ENCODE measurements around the gene CREBRF.
"Not testable (repeated sequence)": the region's sequence is repeated elsewhere in the genome, so short reads cannot be mapped to it uniquely, and the experiment has no call there.

The CREBRF gene

DNA sequence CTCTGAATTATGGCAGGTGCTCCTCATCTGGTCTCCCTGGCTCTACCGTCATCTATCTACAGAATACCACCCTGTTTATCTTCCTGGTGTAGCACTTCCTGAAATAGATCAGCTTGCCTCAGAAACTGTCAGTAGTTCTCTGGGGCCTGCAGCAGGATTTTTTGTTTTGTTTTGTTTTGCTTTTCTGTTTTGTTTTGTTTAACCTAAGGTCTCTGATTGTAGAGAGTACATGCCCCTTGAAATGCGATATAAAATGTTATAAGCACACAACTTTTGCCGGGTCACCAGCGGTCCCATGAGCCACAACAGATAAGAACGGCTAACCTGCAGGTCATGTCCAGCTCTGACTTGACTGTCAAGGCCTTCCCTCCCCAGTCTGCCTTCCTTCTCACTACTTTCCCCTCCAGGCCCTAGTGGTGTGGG lies 26.6 kb upstream of the CREBRF start:
- H3K4me3 ChIP-seq (ENCODE audit: low read length), result no peak overlapping the region
- H4K8ac ChIP-seq (ENCODE audit: low read depth, low read length), result no peak overlapping the region
- no CpG with 5 or more reads among the region's 5 CpGs for WGBS (ENCODE audit: extremely low coverage, insufficient coverage, low lambda C conversion rate)
- no peak overlapping the region for H3K27ac ChIP-seq (ENCODE audit: low read depth, low read length)
- H3K56ac ChIP-seq (ENCODE audit: low read length), result no peak overlapping the region
- no peak overlapping the region for H2BK120ac ChIP-seq (ENCODE audit: low read depth, low read length)
- no peak overlapping the region for H3K23ac ChIP-seq (ENCODE audit: low read length)
- no peak overlapping the region for H2BK15ac ChIP-seq (replicated peaks; ENCODE audit: low read depth)
- no peak overlapping the region for H3K9ac ChIP-seq (ENCODE audit: low read length)
- H2AK5ac ChIP-seq (ENCODE audit: low read length), result no peak overlapping the region
- H3K79me2 ChIP-seq (ENCODE audit: control insufficient read depth, insufficient read depth, low read length), result peaks cover 5% of the 10 kb centered on the region
- peaks cover 9% of the 10 kb centered on the region for H3K79me1 ChIP-seq (ENCODE audit: low read length)
- H3K4ac ChIP-seq (ENCODE audit: low read depth, low read length), result no peak overlapping the region
- no peak overlapping the region for H4K5ac ChIP-seq (ENCODE audit: low read length)
- H3K4me2 ChIP-seq (ENCODE audit: low read length), result no peak overlapping the region
- H3K4me1 ChIP-seq (ENCODE audit: control insufficient read depth, low read depth, low read length), result peaks cover 6% of the 10 kb centered on the region
- no peaks in the 10 kb centered on the region for H3K27me3 ChIP-seq (ENCODE audit: insufficient read depth, low read length, poor library complexity)
- DNase-seq, result no peak
- no peak overlapping the region for H2BK5ac ChIP-seq (ENCODE audit: low read length)
- no peak overlapping the region for H3K18ac ChIP-seq (ENCODE audit: low read length)
- H3K36me3 ChIP-seq (ENCODE audit: control insufficient read depth, insufficient read depth, low read length), result peaks cover under 1% of the 10 kb centered on the region

DNA sequence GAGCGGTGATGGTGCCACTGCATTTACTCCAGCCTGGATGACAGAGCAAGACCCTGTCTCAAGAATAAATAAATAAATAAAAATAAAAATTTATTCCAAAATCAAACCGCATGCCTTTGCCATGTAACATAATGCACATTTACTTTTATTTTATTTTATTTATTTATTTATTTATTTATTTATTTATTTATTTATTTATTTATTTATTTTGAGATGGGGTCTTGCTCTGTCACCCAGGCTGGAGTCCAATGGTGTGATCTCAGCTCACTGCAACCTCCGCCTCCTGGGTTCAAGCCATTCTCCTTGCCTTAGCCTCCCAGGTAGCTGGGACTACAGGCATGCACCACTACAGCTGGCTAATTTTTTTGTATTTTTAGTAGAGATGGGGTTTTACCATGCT lies 24.1 kb upstream of the CREBRF start:
- H3K4me2 ChIP-seq (ENCODE audit: low read length); H2AK5ac ChIP-seq (ENCODE audit: low read length); H4K5ac ChIP-seq (ENCODE audit: low read length); H3K4me3 ChIP-seq (ENCODE audit: low read length); H3K9ac ChIP-seq (ENCODE audit: low read length); H2BK120ac ChIP-seq (ENCODE audit: low read depth, low read length); H2BK15ac ChIP-seq (replicated peaks; ENCODE audit: low read depth); H3K23ac ChIP-seq (ENCODE audit: low read length); H3K4me1 ChIP-seq (ENCODE audit: control insufficient read depth, low read depth, low read length); H3K4ac ChIP-seq (ENCODE audit: low read depth, low read length); H3K27me3 ChIP-seq (ENCODE audit: insufficient read depth, low read length, poor library complexity); DNase-seq; H3K27ac ChIP-seq (ENCODE audit: low read depth, low read length); H3K18ac ChIP-seq (ENCODE audit: low read length); H3K36me3 ChIP-seq (ENCODE audit: control insufficient read depth, insufficient read depth, low read length); H3K79me2 ChIP-seq (ENCODE audit: control insufficient read depth, insufficient read depth, low read length); H3K56ac ChIP-seq (ENCODE audit: low read length); H2BK5ac ChIP-seq (ENCODE audit: low read length); H4K8ac ChIP-seq (ENCODE audit: low read depth, low read length); H3K79me1 ChIP-seq (ENCODE audit: low read length): not testable (repeated sequence)
- WGBS (ENCODE audit: extremely low coverage, insufficient coverage, low lambda C conversion rate), result 100% methylated on average over 1 of the region's 3 CpGs

DNA sequence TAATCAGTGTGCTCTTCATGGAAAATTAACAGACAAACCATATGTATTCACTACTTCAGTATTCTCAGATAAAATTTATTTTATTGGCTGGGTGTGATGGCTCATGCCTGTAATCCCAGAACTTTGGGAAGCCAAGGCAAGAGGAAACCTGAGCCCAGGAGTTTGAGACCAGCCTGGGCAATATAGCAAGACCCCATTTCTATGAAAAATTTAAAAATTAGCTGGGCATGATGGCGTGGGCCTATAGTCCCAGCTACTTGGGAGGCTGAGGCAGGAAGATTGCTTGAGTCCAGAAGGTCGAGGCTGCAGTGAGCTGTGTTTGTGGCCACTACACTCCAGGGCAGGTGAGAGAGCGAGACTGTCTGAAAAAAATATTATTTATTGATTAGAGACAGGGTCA lies 23.4 kb upstream of the CREBRF start:
- no peak overlapping the region for H3K4me3 ChIP-seq (ENCODE audit: low read length)
- H3K36me3 ChIP-seq (ENCODE audit: control insufficient read depth, insufficient read depth, low read length), result peaks cover 3% of the 10 kb centered on the region
- H3K9ac ChIP-seq (ENCODE audit: low read length), result no peak overlapping the region
- peaks cover 5% of the 10 kb centered on the region for H3K79me2 ChIP-seq (ENCODE audit: control insufficient read depth, insufficient read depth, low read length)
- no peak overlapping the region for H2BK120ac ChIP-seq (ENCODE audit: low read depth, low read length)
- H2BK15ac ChIP-seq (replicated peaks; ENCODE audit: low read depth), result no peak overlapping the region
- DNase-seq, result no peak
- H3K4me2 ChIP-seq (ENCODE audit: low read length), result no peak overlapping the region
- H3K79me1 ChIP-seq (ENCODE audit: low read length), result peaks cover 8% of the 10 kb centered on the region
- no peak overlapping the region for H2BK5ac ChIP-seq (ENCODE audit: low read length)
- WGBS (ENCODE audit: extremely low coverage, insufficient coverage, low lambda C conversion rate), result no CpG with 5 or more reads among the region's 3 CpGs
- no peak overlapping the region for H4K5ac ChIP-seq (ENCODE audit: low read length)
- H3K23ac ChIP-seq (ENCODE audit: low read length), result no peak overlapping the region
- peaks cover 6% of the 10 kb centered on the region for H3K4me1 ChIP-seq (ENCODE audit: control insufficient read depth, low read depth, low read length)
- H3K27me3 ChIP-seq (ENCODE audit: insufficient read depth, low read length, poor library complexity), result no peaks in the 10 kb centered on the region
- no peak overlapping the region for H3K56ac ChIP-seq (ENCODE audit: low read length)
- H3K18ac ChIP-seq (ENCODE audit: low read length), result no peak overlapping the region
- no peak overlapping the region for H4K8ac ChIP-seq (ENCODE audit: low read depth, low read length)
- H3K4ac ChIP-seq (ENCODE audit: low read depth, low read length), result no peak overlapping the region
- H2AK5ac ChIP-seq (ENCODE audit: low read length), result no peak overlapping the region
- no peak overlapping the region for H3K27ac ChIP-seq (ENCODE audit: low read depth, low read length)

DNA sequence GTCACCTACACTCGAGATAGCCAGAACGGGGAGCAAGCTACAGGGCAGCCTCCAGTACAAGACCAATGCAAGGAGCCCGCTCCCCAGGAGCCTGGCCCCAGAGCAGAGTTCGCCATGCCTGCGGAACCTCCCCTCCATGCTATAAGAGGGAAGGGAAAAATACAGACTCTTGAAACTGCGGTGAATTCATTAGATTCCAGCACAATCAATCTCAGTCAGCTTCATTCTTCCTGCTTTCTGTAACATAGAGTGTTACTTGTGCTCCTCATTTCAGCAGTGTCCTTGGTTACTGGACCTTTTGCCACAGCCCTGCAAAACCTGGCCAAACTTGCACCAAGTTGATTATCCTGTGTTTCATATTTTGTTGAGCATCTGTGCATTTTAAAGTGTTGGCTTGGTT lies 22.2 kb upstream of the CREBRF start:
- Histone ChIP-seq H3K27me3 (ENCODE audit: insufficient read depth, low read length, poor library complexity) (no peaks in the 10 kb centered on the region), H3K9ac (ENCODE audit: low read length) (no peak overlapping the region), H3K18ac (ENCODE audit: low read length) (no peak overlapping the region), H3K79me2 (ENCODE audit: control insufficient read depth, insufficient read depth, low read length) (peaks cover 2% of the 10 kb centered on the region), H3K23ac (ENCODE audit: low read length) (no peak overlapping the region), H2BK120ac (ENCODE audit: low read depth, low read length) (no peak overlapping the region), H2AK5ac (ENCODE audit: low read length) (no peak overlapping the region), H3K4ac (ENCODE audit: low read depth, low read length) (no peak overlapping the region), H2BK15ac (replicated peaks; ENCODE audit: low read depth) (no peak overlapping the region), H3K4me2 (ENCODE audit: low read length) (no peak overlapping the region), H3K56ac (ENCODE audit: low read length) (no peak overlapping the region), H2BK5ac (ENCODE audit: low read length) (no peak overlapping the region), H3K79me1 (ENCODE audit: low read length) (peaks cover under 1% of the 10 kb centered on the region), H3K4me3 (ENCODE audit: low read length) (no peak overlapping the region), H3K4me1 (ENCODE audit: control insufficient read depth, low read depth, low read length) (no peaks in the 10 kb centered on the region), H4K5ac (ENCODE audit: low read length) (no peak overlapping the region), H3K27ac (ENCODE audit: low read depth, low read length) (no peak overlapping the region), H3K36me3 (ENCODE audit: control insufficient read depth, insufficient read depth, low read length) (peaks cover 3% of the 10 kb centered on the region), H4K8ac (ENCODE audit: low read depth, low read length) (no peak overlapping the region)
- no CpG with 5 or more reads among the region's 6 CpGs for WGBS (ENCODE audit: extremely low coverage, insufficient coverage, low lambda C conversion rate)
- DNase-seq, result no peak

DNA sequence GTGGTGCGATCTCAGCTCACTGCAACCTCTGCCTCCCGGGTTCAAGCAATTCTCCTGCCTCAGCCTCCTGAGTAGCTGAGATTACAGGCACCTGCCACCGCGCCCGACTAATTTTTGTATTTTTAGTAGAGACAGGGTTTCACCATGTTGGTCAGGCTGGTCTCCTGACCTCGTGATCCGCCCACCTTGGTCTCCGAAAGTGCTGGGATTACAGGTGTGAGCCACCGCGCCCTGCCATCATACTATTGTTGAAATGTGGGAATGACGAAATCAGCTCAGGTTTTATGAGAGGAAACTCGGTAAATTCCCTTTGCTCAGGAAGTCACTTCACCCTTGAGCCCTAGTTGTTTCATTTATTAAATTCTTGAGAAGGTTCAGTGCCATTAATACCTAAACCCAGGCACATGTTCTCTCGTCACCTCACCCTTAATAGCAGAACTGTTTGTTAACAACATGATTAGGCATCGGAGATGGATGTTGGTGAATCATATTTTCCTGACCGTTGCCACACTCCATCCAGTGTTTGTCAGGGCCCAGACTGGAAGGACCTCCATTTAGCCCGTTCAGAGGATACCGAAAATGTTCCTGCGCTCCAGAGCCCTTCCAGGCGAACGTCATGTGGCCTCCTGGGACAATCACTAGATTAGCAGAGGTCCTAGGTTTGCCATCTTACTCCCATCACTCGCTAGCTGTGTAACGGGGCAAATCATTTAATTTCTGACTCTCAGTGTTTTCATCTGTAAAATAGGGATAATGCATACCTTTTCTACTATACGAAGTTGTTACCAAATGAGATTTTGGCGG lies 20.0 kb upstream of the CREBRF start:
- Histone ChIP-seq H2BK5ac (ENCODE audit: low read length) (no peak overlapping the region), H3K79me2 (ENCODE audit: control insufficient read depth, insufficient read depth, low read length) (no peaks in the 10 kb centered on the region), H3K4me3 (ENCODE audit: low read length) (no peak overlapping the region), H4K8ac (ENCODE audit: low read depth, low read length) (no peak overlapping the region), H3K4me2 (ENCODE audit: low read length) (no peak overlapping the region), H3K36me3 (ENCODE audit: control insufficient read depth, insufficient read depth, low read length) (peaks cover 3% of the 10 kb centered on the region), H3K27me3 (ENCODE audit: insufficient read depth, low read length, poor library complexity) (no peaks in the 10 kb centered on the region), H2BK120ac (ENCODE audit: low read depth, low read length) (no peak overlapping the region), H2BK15ac (replicated peaks; ENCODE audit: low read depth) (no peak overlapping the region), H3K18ac (ENCODE audit: low read length) (no peak overlapping the region), H2AK5ac (ENCODE audit: low read length) (no peak overlapping the region), H3K79me1 (ENCODE audit: low read length) (no peaks in the 10 kb centered on the region), H3K9ac (ENCODE audit: low read length) (no peak overlapping the region), H3K23ac (ENCODE audit: low read length) (no peak overlapping the region), H3K56ac (ENCODE audit: low read length) (no peak overlapping the region), H3K4ac (ENCODE audit: low read depth, low read length) (no peak overlapping the region), H3K4me1 (ENCODE audit: control insufficient read depth, low read depth, low read length) (no peaks in the 10 kb centered on the region), H4K5ac (ENCODE audit: low read length) (no peak overlapping the region), H3K27ac (ENCODE audit: low read depth, low read length) (no peak overlapping the region)
- DNase-seq, result no peak
- WGBS (ENCODE audit: extremely low coverage, insufficient coverage, low lambda C conversion rate), result no CpG with 5 or more reads among the region's 24 CpGs

GRCh38 chr5:173039188-173039587 lies 17.0 kb upstream of the CREBRF start:
- Histone ChIP-seq H3K27ac (ENCODE audit: low read depth, low read length) (no peak overlapping the region), H4K8ac (ENCODE audit: low read depth, low read length) (no peak overlapping the region), H3K27me3 (ENCODE audit: insufficient read depth, low read length, poor library complexity) (no peaks in the 10 kb centered on the region), H3K4me1 (ENCODE audit: control insufficient read depth, low read depth, low read length) (no peaks in the 10 kb centered on the region), H2BK120ac (ENCODE audit: low read depth, low read length) (no peak overlapping the region), H2BK5ac (ENCODE audit: low read length) (no peak overlapping the region), H4K5ac (ENCODE audit: low read length) (no peak overlapping the region), H3K9ac (ENCODE audit: low read length) (no peak overlapping the region), H3K23ac (ENCODE audit: low read length) (no peak overlapping the region), H2AK5ac (ENCODE audit: low read length) (no peak overlapping the region), H2BK15ac (replicated peaks; ENCODE audit: low read depth) (no peak overlapping the region), H3K79me1 (ENCODE audit: low read length) (no peaks in the 10 kb centered on the region), H3K18ac (ENCODE audit: low read length) (no peak overlapping the region), H3K4me2 (ENCODE audit: low read length) (no peak overlapping the region), H3K4ac (ENCODE audit: low read depth, low read length) (no peak overlapping the region), H3K79me2 (ENCODE audit: control insufficient read depth, insufficient read depth, low read length) (no peaks in the 10 kb centered on the region), H3K36me3 (ENCODE audit: control insufficient read depth, insufficient read depth, low read length) (peaks cover 3% of the 10 kb centered on the region), H3K56ac (ENCODE audit: low read length) (no peak overlapping the region), H3K4me3 (ENCODE audit: low read length) (no peak overlapping the region)
- WGBS (ENCODE audit: extremely low coverage, insufficient coverage, low lambda C conversion rate), result no CpG with 5 or more reads among the region's 3 CpGs
- peak; percentile 33 for DNase-seq

Measured in mesendoderm (in vitro differentiated cells).